ENCODE data around the gene DMXL2.
"Not testable (repeated sequence)": the region's sequence is repeated elsewhere in the genome, so short reads cannot be mapped to it uniquely, and the experiment has no call there.

Gene DMXL2
- 10.4 to 16.4 reads per million in 2 donors for total RNA-seq

DNA sequence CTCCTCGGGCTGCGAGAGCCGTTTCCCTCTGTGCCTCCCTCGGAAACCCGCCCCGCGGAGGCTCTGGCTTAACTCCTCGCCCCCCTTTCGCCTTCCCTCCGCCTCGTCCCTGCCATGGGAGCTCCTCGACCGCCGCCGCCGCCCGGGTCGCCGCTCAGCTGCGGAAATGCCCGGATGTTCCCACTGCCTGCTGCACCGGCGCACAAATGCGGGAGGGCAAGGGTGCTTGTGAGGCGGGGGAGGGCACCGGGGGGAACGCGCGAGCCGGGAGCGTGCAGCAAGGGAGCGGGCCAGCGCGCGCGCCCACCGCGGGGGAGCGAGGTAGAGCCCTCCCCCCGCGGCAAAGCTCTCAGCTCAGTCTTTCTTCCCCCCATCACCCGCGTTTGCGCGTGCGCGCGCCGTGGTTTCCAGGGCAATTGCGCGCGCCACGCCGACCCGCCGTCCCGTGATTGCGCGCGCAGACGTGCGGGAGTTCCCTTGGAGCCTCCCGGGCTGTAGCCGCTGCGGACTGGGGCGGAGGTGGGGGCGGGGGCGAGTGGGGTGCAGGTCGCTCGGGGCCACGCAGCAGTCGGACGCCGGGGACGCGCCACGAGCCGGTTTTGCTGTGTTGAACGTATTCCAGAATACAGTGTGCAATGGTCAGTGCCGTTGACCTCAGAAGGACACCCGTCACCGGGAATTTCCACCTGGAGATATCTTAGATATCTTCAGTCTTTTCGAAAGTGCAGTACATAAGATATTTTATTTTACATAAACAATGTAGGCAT lies at the start of gene DMXL2:
DMXL2 (minus strand) TSS at position 168 of the 767 bp plus-strand sequence. CDS start 226 bp downstream, outside the sequence.
- DNase-seq, result peak; percentile 48

DNA sequence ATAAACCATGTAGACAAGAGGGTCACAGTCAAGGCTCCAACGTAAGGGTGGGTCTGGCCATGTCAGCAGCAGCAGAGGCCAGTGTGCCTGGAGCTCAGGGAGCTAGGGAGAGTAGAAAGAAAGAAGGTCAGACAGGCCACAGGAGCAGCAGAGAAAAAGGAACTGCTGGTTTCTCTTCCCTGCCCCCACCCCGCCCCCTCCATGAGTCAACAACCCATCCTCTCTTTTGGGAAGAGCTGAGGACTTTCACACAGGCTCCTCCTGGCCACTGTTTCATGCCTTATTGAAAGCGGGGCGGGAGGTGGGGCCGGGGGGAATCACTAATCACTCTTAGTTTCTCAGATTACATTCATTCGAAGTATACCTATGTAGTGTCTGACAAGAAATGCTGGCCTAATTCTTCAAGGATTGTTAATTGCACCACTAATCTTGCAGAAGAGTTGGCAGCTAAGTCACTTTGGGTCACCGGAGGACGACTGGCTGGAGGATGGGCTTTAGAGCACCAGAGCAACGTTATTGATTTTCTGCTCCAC lies 49.6 kb upstream of the DMXL2 start:
- no peak for DNase-seq

- no peak for DNase-seq
These were observed 46.8 kb upstream of the DMXL2 start for GRCh38 chr15:51669381-51669780.

- DNase-seq, result no peak
These were observed 45.9 kb upstream of the DMXL2 start for GRCh38 chr15:51668446-51668845.

GRCh38 chr15:51667478-51667877 lies 44.9 kb upstream of the DMXL2 start:
- DNase-seq, result no peak

DNA sequence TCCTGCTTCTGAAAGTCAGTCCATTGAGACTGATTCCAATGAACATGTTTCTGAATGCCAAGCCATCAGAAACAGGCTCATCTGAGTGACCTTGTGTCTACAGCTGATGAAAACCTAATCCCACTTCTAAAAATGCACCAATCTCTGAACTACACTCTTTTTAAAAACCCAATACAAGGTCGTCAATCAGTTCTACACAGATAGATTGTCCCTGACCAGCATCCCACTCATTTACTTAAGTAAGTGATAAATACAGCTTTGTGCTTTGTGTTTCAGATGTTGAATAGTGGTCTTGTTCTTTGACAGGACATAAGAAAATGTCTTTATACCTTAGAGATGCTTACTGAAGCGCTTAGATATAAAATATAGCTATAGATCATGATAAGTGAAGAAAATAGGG lies 38.5 kb upstream of the DMXL2 start:
- DNase-seq, result no peak

- no peak for DNase-seq
These were observed 36.1 kb upstream of the DMXL2 start for GRCh38 chr15:51658664-51659063.

- DNase-seq, result not testable (repeated sequence)
These were observed 33.0 kb upstream of the DMXL2 start for GRCh38 chr15:51655401-51656057.

DNA sequence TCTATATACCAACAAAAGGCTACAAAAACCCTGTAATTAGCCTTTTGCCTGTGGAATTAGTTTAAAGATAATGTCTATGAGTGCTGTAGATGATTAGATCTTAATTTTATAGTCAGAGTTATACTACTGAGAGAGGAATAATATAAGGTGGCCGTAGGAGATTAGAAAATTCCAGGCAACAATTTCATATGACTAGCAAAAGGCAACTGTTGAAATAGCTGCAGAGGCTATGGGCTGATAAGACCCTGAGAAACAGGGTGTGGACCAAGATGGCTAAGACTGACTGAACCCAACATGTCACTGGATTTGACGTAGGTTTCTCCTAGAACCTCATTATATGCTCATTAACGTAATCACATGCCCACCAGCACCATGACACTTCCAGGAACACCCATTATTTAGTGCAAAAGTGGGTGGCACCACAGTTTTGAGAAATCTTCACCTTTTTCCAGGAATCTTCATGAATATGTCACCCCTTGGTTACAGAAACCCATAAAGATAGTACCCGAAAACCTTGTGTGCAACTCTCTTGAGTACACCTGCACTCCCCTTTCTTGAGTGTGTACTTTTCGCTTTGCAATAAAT lies 29.6 kb upstream of the DMXL2 start:
- DNase-seq, result no peak

GRCh38 chr15:51649659-51650521 lies 27.3 kb upstream of the DMXL2 start:
- peak; percentile 23 for DNase-seq

DNA sequence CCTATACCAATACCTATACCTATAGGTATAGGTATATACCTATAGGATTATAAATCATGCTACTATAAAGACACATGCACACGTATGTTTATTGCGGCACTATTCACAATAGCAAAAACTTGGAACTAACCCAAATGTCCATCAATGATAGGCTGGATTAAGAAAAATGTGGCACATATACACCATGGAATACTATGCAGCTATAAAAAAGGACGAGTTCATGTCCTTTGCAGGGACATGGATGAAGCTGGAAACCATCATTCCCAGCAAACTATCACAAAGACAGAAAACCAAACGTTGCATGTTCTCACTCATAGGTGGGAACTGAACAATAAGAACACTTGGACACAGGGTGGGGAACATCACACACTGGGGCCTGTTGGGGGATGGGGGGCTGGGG lies 26.1 kb upstream of the DMXL2 start:
- not testable (repeated sequence) for DNase-seq

DNA sequence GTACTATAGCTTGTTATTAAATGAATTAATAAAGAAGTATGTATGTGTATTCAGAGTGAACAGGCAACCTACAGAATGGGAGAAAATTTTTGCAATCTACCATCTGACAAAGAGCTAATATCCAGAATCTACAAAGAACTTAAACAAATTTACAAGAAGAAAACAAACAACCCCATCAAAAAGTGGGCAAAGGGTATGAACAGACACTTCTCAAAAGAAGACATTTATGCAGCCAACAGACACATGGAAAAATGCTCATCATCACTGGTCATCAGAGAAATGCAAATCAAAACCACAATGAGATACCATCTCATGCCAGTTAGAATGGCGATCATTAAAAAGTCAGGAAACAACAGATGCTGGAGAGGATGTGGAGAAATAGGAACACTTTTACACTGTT lies 25.5 kb upstream of the DMXL2 start:
- not testable (repeated sequence) for DNase-seq

DNA sequence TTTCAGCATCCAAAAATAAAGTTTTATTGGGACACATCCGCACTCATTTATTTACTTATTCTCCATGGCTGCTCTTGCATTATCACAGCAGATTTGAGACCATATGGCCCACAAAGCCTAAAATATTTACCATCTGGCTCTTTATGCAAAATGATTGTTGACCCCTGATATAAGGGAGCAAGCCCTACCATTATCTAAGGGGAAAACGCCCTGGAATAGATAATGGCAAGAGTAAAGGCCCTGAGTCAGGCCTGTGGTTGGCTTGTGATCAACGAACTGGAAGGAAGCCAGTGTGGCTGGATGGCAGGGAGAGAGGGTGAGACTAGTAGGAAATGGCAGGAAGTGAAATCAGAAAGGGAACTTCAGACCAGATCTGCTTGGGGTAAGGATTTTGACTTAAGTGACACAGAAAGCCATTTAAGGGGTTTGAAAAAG lies 24.6 kb upstream of the DMXL2 start:
- DNase-seq, result no peak

- no peak for DNase-seq
These were observed 20.1 kb upstream of the DMXL2 start for GRCh38 chr15:51642696-51643095.

DNA sequence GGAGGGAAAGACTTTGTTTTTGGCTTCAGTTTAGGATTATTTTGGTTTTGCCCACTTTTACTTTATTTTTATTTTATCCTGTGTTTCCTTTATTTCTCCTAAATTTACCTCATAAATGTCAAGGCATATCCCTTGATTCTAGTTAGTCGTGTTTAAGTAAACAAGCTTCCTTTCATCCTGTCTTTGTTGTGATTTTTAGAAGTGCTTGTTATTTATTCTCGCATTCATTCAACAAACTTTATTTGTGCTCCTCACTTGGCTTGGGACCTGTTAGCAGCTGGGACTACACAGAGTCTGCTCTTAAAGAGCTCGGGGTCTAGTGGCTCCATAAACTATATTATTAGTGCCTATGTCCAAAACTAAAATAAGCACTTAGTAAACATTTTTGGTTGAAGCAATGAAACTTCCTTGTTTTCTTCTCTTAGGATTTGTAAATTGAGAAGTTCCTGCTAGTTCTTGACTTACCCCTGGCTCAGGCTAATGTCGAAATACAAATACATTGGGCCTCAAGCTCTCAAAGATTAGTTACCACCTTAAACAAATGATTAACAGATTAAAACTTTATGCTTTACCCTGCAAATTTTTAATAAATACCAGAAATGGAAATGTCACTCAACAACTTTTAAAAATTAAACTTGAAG lies 19.0 kb upstream of the DMXL2 start:
- DNase-seq, result no peak

DNA sequence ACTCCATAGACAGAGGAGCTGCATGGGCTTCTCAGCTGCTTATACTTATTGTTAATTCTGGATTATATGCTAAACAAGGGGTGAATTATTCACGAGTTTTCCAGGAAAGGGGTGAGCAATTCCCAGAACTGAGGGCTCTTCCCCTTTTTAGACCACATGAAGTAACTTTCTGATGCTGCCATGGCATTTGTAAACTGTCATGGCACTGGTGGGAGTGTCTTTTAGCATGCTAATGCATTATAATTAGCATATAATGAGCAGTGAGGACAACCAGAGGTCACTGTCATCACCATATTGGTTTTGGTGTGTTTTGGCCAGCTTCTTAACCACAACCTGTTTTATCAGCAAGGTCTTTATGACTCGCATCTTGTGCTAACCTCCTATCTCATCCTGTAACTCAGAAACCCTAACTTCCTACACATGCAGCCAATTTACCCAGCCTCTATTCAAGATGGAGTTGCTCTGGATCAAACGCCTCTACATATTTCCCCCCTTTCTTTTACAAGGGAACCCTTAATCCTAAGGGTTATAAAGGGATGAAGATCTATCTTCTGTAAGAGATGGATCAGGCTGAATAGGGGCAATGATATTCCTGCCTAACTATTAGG lies 12.1 kb upstream of the DMXL2 start:
- DNase-seq, result no peak

GRCh38 chr15:51629612-51630011 lies 7.0 kb upstream of the DMXL2 start:
- DNase-seq, result no peak

GRCh38 chr15:51625236-51625635 lies 2.7 kb upstream of the DMXL2 start:
- DNase-seq, result no peak

DNA sequence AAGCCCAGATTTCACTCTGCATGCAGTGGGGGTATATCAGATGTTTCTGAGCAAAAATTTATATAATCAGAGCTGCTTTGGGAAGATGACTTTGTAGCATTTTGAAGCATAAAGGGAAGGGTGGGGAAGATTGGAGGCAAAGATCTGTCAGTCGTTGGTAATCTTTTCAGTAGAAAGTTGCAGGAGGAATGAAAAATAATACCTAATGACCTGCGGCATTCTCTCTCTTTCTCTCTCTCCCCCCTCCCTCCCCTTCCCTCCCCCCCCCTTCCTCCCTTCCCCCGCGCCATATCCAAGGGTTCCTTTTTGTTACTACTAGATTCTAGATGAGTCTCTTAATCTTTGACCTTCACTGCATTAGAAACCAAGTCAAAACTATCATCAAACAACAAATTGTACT lies 1.5 kb upstream of the DMXL2 start:
- no peak for DNase-seq

DNA sequence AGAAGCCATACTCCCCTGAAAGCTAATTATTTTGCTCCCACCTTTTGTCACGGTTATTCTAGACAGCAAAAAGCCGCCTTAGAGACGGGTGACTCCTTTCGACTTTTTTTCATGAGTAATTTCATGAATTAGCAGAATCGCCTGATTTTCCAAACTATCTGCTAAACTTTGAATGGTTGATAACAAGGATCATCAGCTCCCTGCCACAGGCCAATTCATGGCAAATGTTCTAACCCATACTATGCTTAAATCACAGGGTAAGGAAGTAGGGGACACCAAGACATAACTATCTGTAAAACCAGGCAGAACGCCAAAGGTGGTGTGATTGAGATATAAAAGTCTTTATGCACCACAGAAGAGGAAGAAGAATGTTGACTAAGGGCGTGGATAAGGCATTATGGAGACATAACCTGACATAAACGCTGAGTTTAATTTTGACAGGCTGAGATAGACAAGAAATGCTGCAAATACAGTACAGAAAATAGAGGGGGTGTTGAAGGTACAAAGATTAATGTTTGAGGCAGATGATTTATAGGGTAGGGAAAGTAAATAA lies 891 bp upstream of the DMXL2 start:
- no peak for DNase-seq

DNA sequence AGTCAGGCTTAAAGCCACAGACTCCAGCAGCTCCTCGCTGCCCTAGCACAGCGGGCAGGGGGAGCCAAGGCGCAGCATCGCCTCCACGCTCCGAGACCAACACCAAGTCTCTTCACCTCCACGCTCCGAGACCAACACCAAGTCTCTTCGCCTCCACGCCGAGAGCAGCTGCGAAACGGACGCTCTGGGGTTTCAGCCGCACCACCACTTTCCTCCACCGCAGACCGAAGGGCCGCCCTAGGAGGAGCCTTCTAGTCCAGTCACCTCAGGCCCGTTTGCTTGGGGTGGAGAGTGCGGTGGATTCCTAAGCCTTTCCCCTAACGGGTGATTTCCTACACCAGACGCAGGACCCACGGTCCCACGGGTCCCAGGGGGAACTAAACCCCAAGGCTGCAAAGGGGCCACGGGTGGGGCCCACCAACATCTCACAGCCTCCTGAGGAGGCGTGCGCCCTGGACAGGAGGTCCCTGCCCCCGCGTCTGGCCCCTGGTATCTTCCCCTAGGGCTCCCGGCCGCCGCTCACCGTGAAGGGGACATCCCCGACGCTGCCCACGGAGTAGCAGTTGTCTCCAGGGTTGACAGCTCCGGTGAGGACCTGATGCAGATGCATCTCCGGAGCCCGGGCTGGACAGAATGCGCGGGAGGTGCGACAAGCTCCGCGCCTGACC lies 501 bp downstream of the DMXL2 start:
- peak; percentile 1 for DNase-seq
